ENCODE data around the gene TLR5.

TLR5 gene

DNA sequence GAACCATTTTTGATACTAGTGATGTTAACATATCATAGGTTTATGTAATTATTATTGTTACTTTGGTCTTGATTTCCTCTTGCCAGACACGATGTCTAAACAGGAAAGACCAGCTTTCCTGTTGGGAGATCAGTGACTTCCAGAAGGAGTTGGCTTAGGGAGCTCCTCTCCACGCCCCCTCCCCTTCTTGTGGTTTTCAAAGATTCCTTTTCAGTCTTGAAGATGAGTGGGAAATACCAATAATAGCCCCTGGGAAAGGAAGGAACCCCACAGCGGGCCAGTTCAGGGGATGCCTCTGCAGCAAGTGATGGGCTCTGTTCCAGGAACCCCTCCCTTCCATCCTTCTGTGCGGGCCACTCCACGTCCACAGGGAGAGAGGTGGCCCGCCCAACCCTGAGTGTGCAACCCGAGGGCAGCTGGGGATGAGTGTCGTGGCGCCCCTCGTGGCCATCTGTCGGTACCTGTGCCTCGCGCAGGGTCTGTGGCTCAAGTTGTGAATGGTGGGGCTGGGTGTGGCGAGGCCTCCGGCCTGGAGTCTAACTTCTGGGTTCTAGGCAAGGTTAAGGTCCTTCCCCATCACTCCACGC lies 65.7 kb downstream of the TLR5 start:
- peaks cover 0 to 5% (median 0%) of the 10 kb centered on the region in 5 donors for H3K27me3 ChIP-seq (ENCODE audit: control insufficient read depth in 5 of 5, insufficient read depth in 4 of 5, low read length in 5 of 5)
- H3K4me3 ChIP-seq (ENCODE audit: low read depth in 1 of 5, low read length in 5 of 5), result no peak overlapping the region
- H3K9me3 ChIP-seq (ENCODE audit: control insufficient read depth in 5 of 5, low read length in 5 of 5), result peaks cover 0 to under 1% (median 0%) of the 10 kb centered on the region in 5 donors
- H3K27ac ChIP-seq (ENCODE audit: low read depth, low read length), result no peak overlapping the region
- no peaks in the 10 kb centered on the region for H3K36me3 ChIP-seq (ENCODE audit: control insufficient read depth in 5 of 5, insufficient read depth in 5 of 5, low read length in 5 of 5)
- peaks cover 0 to 26% (median 5%) of the 10 kb centered on the region in 5 donors for H3K4me1 ChIP-seq (ENCODE audit: control insufficient read depth in 5 of 5, insufficient read depth in 5 of 5, low read length in 5 of 5)
- no peak overlapping the region for H3K9ac ChIP-seq (ENCODE audit: low read length in 5 of 5)

DNA sequence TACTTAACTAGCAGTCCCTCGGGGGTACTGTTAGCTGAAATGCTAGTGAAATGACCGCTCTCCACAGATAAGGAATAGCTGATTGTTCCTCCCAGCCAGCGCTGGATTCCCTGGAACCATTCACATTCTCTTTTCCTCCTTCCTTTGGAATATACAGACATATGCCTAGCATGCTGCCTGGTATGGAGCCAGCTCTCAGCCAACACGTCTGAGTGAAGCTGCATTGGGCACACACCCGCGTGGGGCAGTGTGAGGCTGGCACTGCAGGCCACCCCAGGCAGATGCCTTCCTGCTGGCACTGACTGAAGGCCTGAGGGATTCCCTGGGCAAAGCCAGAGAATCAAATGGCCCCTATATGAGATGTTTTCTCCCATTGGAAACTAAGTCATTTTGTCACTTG lies 66.7 kb downstream of the TLR5 start:
- peaks cover 0 to 5% (median 0%) of the 10 kb centered on the region in 5 donors for H3K9me3 ChIP-seq (ENCODE audit: control insufficient read depth in 5 of 5, low read length in 5 of 5)
- no peak overlapping the region for H3K27ac ChIP-seq (ENCODE audit: low read depth, low read length)
- no peaks in the 10 kb centered on the region for H3K36me3 ChIP-seq (ENCODE audit: control insufficient read depth in 5 of 5, insufficient read depth in 5 of 5, low read length in 5 of 5)
- peaks cover 0 to 5% (median 0%) of the 10 kb centered on the region in 5 donors for H3K27me3 ChIP-seq (ENCODE audit: control insufficient read depth in 5 of 5, insufficient read depth in 4 of 5, low read length in 5 of 5)
- no peak overlapping the region for H3K4me3 ChIP-seq (ENCODE audit: low read depth in 1 of 5, low read length in 5 of 5)
- H3K4me1 ChIP-seq (ENCODE audit: control insufficient read depth in 5 of 5, insufficient read depth in 5 of 5, low read length in 5 of 5), result peaks cover 0 to 26% (median 5%) of the 10 kb centered on the region in 5 donors
- H3K9ac ChIP-seq (ENCODE audit: low read length in 5 of 5), result no peak overlapping the region

DNA sequence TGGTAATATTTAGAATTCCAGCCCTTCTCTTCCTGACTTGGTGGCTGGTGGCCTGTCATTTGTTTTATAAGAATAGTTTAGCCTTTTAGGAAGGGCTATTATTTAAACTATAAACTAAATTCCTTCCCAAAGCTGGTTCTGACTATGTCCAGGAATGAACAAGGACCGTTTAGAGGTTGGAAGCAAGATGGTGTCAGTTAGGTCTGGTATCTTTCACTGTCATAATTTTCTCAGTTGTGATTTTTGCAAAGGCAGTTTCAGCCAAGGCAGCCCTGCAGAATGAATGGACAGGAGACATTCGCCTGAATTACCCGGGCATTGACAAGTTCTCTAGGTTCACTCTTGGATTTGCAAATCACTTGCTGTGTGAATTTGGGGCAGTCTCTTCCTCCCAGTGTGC lies 67.2 kb downstream of the TLR5 start:
- Histone ChIP-seq H3K9ac (ENCODE audit: low read length in 5 of 5) (no peak overlapping the region), H3K36me3 (ENCODE audit: control insufficient read depth in 5 of 5, insufficient read depth in 5 of 5, low read length in 5 of 5) (no peaks in the 10 kb centered on the region), H3K9me3 (ENCODE audit: control insufficient read depth in 5 of 5, low read length in 5 of 5) (peaks cover 0 to 5% (median 0%) of the 10 kb centered on the region in 5 donors), H3K4me3 (ENCODE audit: low read depth in 1 of 5, low read length in 5 of 5) (no peak overlapping the region), H3K27me3 (ENCODE audit: control insufficient read depth in 5 of 5, insufficient read depth in 4 of 5, low read length in 5 of 5) (peaks cover 0 to 5% (median 0%) of the 10 kb centered on the region in 5 donors), H3K27ac (ENCODE audit: low read depth, low read length) (no peak overlapping the region), H3K4me1 (ENCODE audit: control insufficient read depth in 5 of 5, insufficient read depth in 5 of 5, low read length in 5 of 5) (peaks cover 0 to 22% (median 2%) of the 10 kb centered on the region in 5 donors)

- Histone ChIP-seq H3K4me1 (ENCODE audit: control insufficient read depth in 5 of 5, insufficient read depth in 5 of 5, low read length in 5 of 5) (peaks cover 0 to 22% (median 2%) of the 10 kb centered on the region in 5 donors), H3K27me3 (ENCODE audit: control insufficient read depth in 5 of 5, insufficient read depth in 4 of 5, low read length in 5 of 5) (peaks cover 0 to 5% (median 0%) of the 10 kb centered on the region in 5 donors), H3K36me3 (ENCODE audit: control insufficient read depth in 5 of 5, insufficient read depth in 5 of 5, low read length in 5 of 5) (no peaks in the 10 kb centered on the region), H3K9me3 (ENCODE audit: control insufficient read depth in 5 of 5, low read length in 5 of 5) (peaks cover 0 to 5% (median 0%) of the 10 kb centered on the region in 5 donors), H3K4me3 (ENCODE audit: low read depth in 1 of 5, low read length in 5 of 5) (no peak overlapping the region), H3K27ac (ENCODE audit: low read depth, low read length) (no peak overlapping the region), H3K9ac (ENCODE audit: low read length in 5 of 5) (no peak overlapping the region)
Measured at GRCh38 chr1:223074445-223075300, 68.4 kb downstream of the TLR5 start.

DNA sequence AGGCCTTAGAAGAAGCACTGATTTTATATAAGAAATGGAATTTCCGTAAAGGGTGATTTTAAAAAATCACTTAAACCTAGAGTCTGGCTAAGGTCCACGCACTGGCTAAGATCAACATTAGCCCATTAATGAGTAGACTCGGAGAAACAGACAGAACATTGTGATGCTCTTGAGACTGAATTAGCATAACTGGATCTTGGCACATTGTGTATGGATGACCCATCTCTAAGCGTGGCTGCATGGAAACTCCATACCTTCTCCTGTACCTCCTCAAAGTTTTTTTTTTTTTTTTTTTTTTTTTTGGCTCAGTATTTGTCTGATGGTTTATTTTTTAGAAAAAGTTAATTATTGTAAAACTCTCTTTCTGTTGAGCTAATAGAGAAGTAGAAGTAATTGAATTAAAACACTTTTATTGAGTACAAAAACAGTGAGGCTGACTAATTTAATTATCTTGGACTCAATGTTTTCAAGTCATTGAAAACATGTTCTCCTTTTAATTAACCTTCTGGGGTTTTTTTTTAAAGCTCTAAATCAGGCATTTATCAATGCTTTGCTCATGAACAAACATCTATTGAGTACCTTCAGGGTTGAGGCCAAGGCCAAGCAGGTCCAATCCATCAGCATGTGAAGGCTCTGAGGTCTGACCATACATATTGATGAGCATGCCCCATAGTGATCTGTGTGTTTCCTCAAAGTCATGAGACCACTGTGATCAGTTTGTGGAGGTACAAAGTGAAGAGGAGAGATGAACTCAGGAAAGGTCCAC lies 74.0 kb downstream of the TLR5 start:
- Histone ChIP-seq H3K9me3 (ENCODE audit: control insufficient read depth in 5 of 5, low read length in 5 of 5) (peaks cover 0 to 5% (median 0%) of the 10 kb centered on the region in 5 donors), H3K9ac (ENCODE audit: low read length in 5 of 5) (no peak overlapping the region), H3K4me3 (ENCODE audit: low read depth in 1 of 5, low read length in 5 of 5) (no peak overlapping the region), H3K36me3 (ENCODE audit: control insufficient read depth in 5 of 5, insufficient read depth in 5 of 5, low read length in 5 of 5) (no peaks in the 10 kb centered on the region), H3K4me1 (ENCODE audit: control insufficient read depth in 5 of 5, insufficient read depth in 5 of 5, low read length in 5 of 5) (no peaks in the 10 kb centered on the region), H3K27me3 (ENCODE audit: control insufficient read depth in 5 of 5, insufficient read depth in 4 of 5, low read length in 5 of 5) (peaks cover 0 to 5% (median 0%) of the 10 kb centered on the region in 5 donors), H3K27ac (ENCODE audit: low read depth, low read length) (no peak overlapping the region)

- H3K4me3 ChIP-seq (ENCODE audit: low read depth in 1 of 5, low read length in 5 of 5), result no peak overlapping the region
- H3K9ac ChIP-seq (ENCODE audit: low read length in 5 of 5), result no peak overlapping the region
- H3K27ac ChIP-seq (ENCODE audit: low read depth, low read length), result no peak overlapping the region
- peaks cover 0 to 1% (median 0%) of the 10 kb centered on the region in 5 donors for H3K27me3 ChIP-seq (ENCODE audit: control insufficient read depth in 5 of 5, insufficient read depth in 4 of 5, low read length in 5 of 5)
- no peaks in the 10 kb centered on the region for H3K36me3 ChIP-seq (ENCODE audit: control insufficient read depth in 5 of 5, insufficient read depth in 5 of 5, low read length in 5 of 5)
- no peaks in the 10 kb centered on the region for H3K4me1 ChIP-seq (ENCODE audit: control insufficient read depth in 5 of 5, insufficient read depth in 5 of 5, low read length in 5 of 5)
- peaks cover 0 to 5% (median 0%) of the 10 kb centered on the region in 5 donors for H3K9me3 ChIP-seq (ENCODE audit: control insufficient read depth in 5 of 5, low read length in 5 of 5)
Measured at GRCh38 chr1:223067914-223068313, 75.1 kb downstream of the TLR5 start.

GRCh38 chr1:223066415-223066814 lies 76.6 kb downstream of the TLR5 start:
- H3K27me3 ChIP-seq (ENCODE audit: control insufficient read depth in 5 of 5, insufficient read depth in 4 of 5, low read length in 5 of 5), result no peaks in the 10 kb centered on the region
- no peaks in the 10 kb centered on the region for H3K4me1 ChIP-seq (ENCODE audit: control insufficient read depth in 5 of 5, insufficient read depth in 5 of 5, low read length in 5 of 5)
- H3K27ac ChIP-seq (ENCODE audit: low read depth, low read length), result no peak overlapping the region
- no peak overlapping the region for H3K9ac ChIP-seq (ENCODE audit: low read length in 5 of 5)
- H3K36me3 ChIP-seq (ENCODE audit: control insufficient read depth in 5 of 5, insufficient read depth in 5 of 5, low read length in 5 of 5), result no peaks in the 10 kb centered on the region
- no peak overlapping the region for H3K4me3 ChIP-seq (ENCODE audit: low read depth in 1 of 5, low read length in 5 of 5)
- no peaks in the 10 kb centered on the region for H3K9me3 ChIP-seq (ENCODE audit: control insufficient read depth in 5 of 5, low read length in 5 of 5)

DNA sequence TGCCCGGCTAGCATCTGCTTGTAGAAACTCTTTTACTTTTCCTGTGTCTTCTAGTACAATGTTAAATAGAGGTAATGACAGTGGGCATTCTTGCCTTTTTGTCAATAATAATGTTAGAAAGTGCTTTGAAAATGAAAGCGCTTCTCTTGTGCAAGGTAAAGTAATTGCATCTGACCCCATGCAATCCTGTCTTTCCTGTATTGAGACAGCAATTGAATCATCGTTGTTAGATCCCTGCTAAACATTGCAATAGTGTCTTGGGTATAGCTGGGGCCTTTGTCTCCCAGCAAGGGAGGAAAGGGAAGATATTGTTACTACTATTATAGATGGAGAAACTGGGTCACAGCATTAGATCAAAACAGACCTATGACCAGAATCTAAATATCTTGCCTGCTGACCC lies 80.9 kb downstream of the TLR5 start:
- Histone ChIP-seq H3K4me1 (ENCODE audit: control insufficient read depth in 5 of 5, insufficient read depth in 5 of 5, low read length in 5 of 5) (no peaks in the 10 kb centered on the region), H3K4me3 (ENCODE audit: low read depth in 1 of 5, low read length in 5 of 5) (no peak overlapping the region), H3K36me3 (ENCODE audit: control insufficient read depth in 5 of 5, insufficient read depth in 5 of 5, low read length in 5 of 5) (no peaks in the 10 kb centered on the region), H3K27me3 (ENCODE audit: control insufficient read depth in 5 of 5, insufficient read depth in 4 of 5, low read length in 5 of 5) (no peaks in the 10 kb centered on the region), H3K9ac (ENCODE audit: low read length in 5 of 5) (no peak overlapping the region), H3K27ac (ENCODE audit: low read depth, low read length) (no peak overlapping the region), H3K9me3 (ENCODE audit: control insufficient read depth in 5 of 5, low read length in 5 of 5) (no peaks in the 10 kb centered on the region)

GRCh38 chr1:223059526-223059925 lies 83.5 kb downstream of the TLR5 start:
- H3K4me3 ChIP-seq (ENCODE audit: low read depth in 1 of 5, low read length in 5 of 5), result no peak overlapping the region
- H3K36me3 ChIP-seq (ENCODE audit: control insufficient read depth in 5 of 5, insufficient read depth in 5 of 5, low read length in 5 of 5), result no peaks in the 10 kb centered on the region
- no peaks in the 10 kb centered on the region for H3K27me3 ChIP-seq (ENCODE audit: control insufficient read depth in 5 of 5, insufficient read depth in 4 of 5, low read length in 5 of 5)
- H3K4me1 ChIP-seq (ENCODE audit: control insufficient read depth in 5 of 5, insufficient read depth in 5 of 5, low read length in 5 of 5), result no peaks in the 10 kb centered on the region
- H3K27ac ChIP-seq (ENCODE audit: low read depth, low read length), result no peak overlapping the region
- H3K9me3 ChIP-seq (ENCODE audit: control insufficient read depth in 5 of 5, low read length in 5 of 5), result no peaks in the 10 kb centered on the region
- H3K9ac ChIP-seq (ENCODE audit: low read length in 5 of 5), result no peak overlapping the region
